Liver (tissue), 3 donors: Measurements from ENCODE around the gene USP31.

Experiments
- CTCF ChIP-seq: fragments of 150-350 bp; IDR thresholded peaks from 2 replicates; pipeline ENCODE4 v1.5.1; 2017; ENCODE audit warnings: improper control_type of control experiment, low read depth, low read length; ENCODE audit not compliant: missing input control
- EGR1 ChIP-seq, 2 donors: IDR thresholded peaks; 2 replicates each; pipeline ENCODE4 v1.6.1; 2016 to 2018; ENCODE audit warnings: antibody characterized with exemption in 2 of 2, low read depth in 2 of 2
- HNF4A ChIP-seq, 2 donors: conservative IDR thresholded peaks; 2 replicates each; pipeline ENCODE4 v1.6.1; 2016; ENCODE audit warnings: antibody characterized with exemption in 2 of 2, mild to moderate bottlenecking in 2 of 2
- RAD21 ChIP-seq, 2 donors: IDR thresholded peaks; 2 replicates each; pipeline ENCODE4 v1.6.1; 2016; ENCODE audit warnings: antibody characterized with exemption in 2 of 2, mild to moderate bottlenecking in 2 of 2
- REST ChIP-seq: IDR thresholded peaks from 2 replicates; pipeline ENCODE4 v1.6.1; 2016; ENCODE audit warnings: antibody characterized with exemption, mild to moderate bottlenecking
- RXRA ChIP-seq, 2 donors: IDR thresholded peaks; 2 replicates each; pipeline ENCODE4 v1.6.1; 2017 to 2018; ENCODE audit warnings: antibody characterized with exemption in 2 of 2, mild to moderate bottlenecking in 1 of 2
- SP1 ChIP-seq: IDR thresholded peaks from 2 replicates; pipeline ENCODE4 v1.6.1; 2018; ENCODE audit warnings: antibody characterized with exemption, mild to moderate bottlenecking
- TAF1 ChIP-seq: conservative IDR thresholded peaks from 2 replicates; pipeline ENCODE4 v1.6.1; 2016; ENCODE audit warnings: antibody characterized with exemption, mild to moderate bottlenecking
- donor health status: healthy.
- donor health status: healthy.

DNA sequence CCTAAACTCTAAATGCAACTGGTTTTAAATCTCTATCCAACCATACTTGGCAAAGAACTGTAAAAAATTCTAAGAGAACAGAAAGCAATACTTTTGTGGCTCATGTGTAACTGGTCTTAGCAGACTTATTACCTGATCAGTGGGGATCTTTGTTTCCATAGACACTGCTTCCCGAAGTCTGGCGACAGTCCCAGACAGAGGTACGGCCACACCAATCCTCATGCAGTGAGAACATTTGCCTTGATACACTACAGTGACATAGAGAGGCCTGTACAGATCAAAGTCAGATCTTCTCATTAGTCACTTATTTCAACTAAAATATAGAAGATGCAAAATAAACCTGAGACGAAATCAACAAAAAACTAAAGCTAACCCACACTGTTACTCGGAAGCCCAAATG lies 43.9 kb downstream of the USP31 start:
- TF ChIP-seq HNF4A (conservative IDR thresholded peaks at IDR 0.05) (peak; percentile 26 to 41), SP1 (peak; percentile 28), CTCF (no peak), TAF1 (no peak), RAD21 (IDR thresholded peaks at IDR 0.05) (no peak), RXRA (IDR thresholded peaks at IDR 0.05) (peak in 1 of 2 donors; percentile 13), EGR1 (IDR thresholded peaks at IDR 0.05; ENCODE audit: low read depth in 2 of 2) (no peak), REST (peak; percentile 38)
